Measurements from ENCODE around the gene HIF1A. TPM values are rescaled to one million over a fixed set of nuclear protein-coding genes. Genes with fewer than 3 reads are reported as not detected.
"Not testable (repeated sequence)": the region's sequence is repeated elsewhere in the genome, so short reads cannot be mapped to it uniquely, and the experiment has no call there.

The HIF1A gene
- total RNA-seq, 1 donor from 2014 or later = 660 TPM

DNA sequence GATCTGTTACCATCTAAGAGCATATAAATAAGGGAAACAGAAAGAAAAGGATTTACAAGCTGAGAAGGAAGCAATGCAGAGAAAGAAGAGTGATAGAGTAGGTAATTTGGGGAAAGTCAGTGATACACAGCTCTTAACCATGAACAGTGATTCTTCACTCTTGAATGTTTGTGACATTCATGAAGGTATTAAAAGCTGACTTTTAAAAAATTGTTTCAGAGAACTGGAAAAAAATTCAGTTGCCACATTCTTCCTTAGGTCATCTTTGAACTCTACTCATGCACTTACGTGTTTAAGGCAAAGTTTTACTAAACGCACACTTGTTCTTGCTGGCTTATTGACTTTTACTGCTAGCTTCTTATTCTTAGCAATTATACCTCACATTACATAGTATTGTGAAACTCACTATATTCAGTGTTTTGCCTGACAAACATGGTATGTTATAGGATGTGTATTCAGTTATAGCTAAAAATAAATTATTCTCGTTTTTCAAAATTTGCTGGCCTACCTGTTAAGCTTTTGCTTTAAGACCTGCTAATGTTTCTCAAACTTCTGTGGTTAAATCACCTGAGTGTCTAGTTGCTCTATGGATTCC, 10.9 kb downstream of the HIF1A start:
- no peaks in the 10 kb centered on the region for H3K27me3 Mint-ChIP-seq (ENCODE audit: low read depth)
- TF ChIP-seq, protein P1, sequence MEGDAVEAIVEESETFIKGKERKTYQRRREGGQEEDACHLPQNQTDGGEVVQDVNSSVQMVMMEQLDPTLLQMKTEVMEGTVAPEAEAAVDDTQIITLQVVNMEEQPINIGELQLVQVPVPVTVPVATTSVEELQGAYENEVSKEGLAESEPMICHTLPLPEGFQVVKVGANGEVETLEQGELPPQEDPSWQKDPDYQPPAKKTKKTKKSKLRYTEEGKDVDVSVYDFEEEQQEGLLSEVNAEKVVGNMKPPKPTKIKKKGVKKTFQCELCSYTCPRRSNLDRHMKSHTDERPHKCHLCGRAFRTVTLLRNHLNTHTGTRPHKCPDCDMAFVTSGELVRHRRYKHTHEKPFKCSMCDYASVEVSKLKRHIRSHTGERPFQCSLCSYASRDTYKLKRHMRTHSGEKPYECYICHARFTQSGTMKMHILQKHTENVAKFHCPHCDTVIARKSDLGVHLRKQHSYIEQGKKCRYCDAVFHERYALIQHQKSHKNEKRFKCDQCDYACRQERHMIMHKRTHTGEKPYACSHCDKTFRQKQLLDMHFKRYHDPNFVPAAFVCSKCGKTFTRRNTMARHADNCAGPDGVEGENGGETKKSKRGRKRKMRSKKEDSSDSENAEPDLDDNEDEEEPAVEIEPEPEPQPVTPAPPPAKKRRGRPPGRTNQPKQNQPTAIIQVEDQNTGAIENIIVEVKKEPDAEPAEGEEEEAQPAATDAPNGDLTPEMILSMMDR (IDR thresholded peaks at IDR 0.05) = no peak
- H3K27ac Mint-ChIP-seq (ENCODE audit: unreplicated experiment) = peak overlapping the region; percentile 71
- H3K4me3 Mint-ChIP-seq (ENCODE audit: unreplicated experiment) = peak overlapping the region; percentile 52
- H3K4me1 Mint-ChIP-seq (ENCODE audit: low read depth) = peaks cover 87% of the 10 kb centered on the region
- H3K36me3 Mint-ChIP-seq (ENCODE audit: low read depth) = peaks cover 4% of the 10 kb centered on the region
- H3K9me3 Mint-ChIP-seq (ENCODE audit: low read depth) = peaks cover 3% of the 10 kb centered on the region
- no peak for DNase-seq (ENCODE audit: low spot score)

DNA sequence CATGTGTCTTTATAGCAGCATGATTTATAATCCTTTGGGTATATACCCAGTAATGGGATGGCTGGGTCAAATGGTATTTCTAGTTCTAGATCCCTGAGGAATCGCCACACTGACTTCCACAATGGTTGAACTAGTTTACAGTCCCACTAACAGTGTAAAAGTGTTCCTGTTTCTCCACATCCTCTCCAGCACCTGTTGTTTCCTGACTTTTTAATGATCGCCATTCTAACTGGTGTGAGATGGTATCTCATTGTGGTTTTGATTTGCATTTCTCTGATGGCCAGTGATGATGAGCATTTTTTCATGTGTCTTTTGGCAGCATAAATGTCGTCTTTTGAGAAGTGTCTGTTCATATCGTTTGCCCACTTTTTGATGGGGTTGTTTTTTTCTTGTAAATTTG, 12.5 kb downstream of the HIF1A start:
- Mint-ChIP-seq H3K4me1 (ENCODE audit: low read depth) (peaks cover 90% of the 10 kb centered on the region), H3K27ac (ENCODE audit: unreplicated experiment) (peak overlapping the region; percentile 36)
- not testable (repeated sequence) for DNase-seq (ENCODE audit: low spot score); H3K36me3 Mint-ChIP-seq (ENCODE audit: low read depth); H3K9me3 Mint-ChIP-seq (ENCODE audit: low read depth); H3K27me3 Mint-ChIP-seq (ENCODE audit: low read depth); H3K4me3 Mint-ChIP-seq (ENCODE audit: unreplicated experiment)

DNA sequence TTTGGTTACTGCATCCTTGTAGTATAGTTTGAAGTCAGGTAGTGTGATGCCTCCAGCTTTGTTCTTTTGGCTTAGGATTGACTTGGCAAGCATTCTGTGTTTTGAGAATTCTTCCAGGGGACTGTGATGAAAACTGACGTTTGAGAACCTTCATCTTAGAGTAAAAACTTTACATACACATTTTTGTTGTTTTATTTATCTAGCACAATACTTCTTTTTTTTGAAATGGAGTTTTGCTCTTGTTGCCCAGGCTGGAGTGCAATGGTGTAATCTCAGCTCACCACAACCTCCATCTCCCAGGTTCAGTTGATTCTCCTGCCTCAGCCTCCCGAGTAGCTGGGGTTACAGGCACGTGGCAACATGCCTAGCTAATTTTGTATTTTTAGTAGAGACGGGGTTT, 13.4 kb downstream of the HIF1A start:
- not testable (repeated sequence) for H3K36me3 Mint-ChIP-seq (ENCODE audit: low read depth); H3K27me3 Mint-ChIP-seq (ENCODE audit: low read depth); H3K9me3 Mint-ChIP-seq (ENCODE audit: low read depth); DNase-seq (ENCODE audit: low spot score)
- Mint-ChIP-seq H3K4me3 (ENCODE audit: unreplicated experiment) (peak overlapping the region; percentile 31), H3K4me1 (ENCODE audit: low read depth) (peaks cover 90% of the 10 kb centered on the region), H3K27ac (ENCODE audit: unreplicated experiment) (peak overlapping the region; percentile 62)

DNA sequence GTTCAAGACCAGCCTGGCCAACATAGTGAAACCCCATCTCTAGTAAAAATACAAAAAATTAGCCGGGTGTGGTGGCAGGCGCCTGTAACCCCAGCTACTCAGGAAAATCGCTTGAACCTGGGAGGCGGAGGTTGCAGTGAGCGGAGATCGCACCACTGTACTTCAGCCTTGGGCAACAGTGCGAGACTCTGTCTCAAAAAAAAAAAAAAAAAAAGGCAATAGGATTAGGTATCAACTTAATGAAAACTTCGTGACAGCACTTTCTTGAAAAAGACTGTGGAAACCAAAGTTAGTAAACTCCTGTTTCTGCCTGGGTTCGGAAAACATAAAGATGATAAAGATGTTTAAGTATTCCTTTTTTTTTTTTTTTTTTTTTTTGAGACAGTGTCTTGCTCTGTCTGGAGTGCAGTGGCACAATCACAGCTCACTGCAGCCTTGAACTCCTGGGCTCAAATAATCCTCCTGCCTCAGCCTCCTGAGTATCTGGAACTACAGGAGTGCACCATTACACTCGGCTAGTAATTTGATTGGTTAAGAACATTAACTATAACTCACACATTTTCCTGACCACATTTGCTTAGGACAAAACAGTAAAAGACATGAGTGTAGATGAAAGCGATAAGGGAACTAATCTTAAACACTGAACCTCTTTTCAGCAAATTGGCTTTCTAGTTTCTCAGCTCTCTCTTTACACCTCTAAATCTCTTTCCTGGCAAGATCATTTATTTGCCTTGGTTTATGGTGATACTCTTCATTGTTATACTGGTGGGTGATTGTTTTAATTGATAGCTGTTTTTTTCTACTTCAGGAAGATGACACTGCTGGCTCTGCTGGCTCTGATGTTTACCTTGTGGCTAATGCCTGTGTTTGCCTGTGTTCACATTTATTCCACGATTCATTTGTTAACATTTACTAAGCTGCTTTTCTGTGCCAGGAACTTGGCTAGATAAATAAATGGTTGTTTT, 15.8 kb downstream of the HIF1A start:
- Mint-ChIP-seq H3K36me3 (ENCODE audit: low read depth) (peaks cover 4% of the 10 kb centered on the region), H3K27ac (ENCODE audit: unreplicated experiment) (peak overlapping the region; percentile 62), H3K4me1 (ENCODE audit: low read depth) (peaks cover 89% of the 10 kb centered on the region), H3K9me3 (ENCODE audit: low read depth) (peaks cover 3% of the 10 kb centered on the region), H3K27me3 (ENCODE audit: low read depth) (no peaks in the 10 kb centered on the region), H3K4me3 (ENCODE audit: unreplicated experiment) (no peak overlapping the region)
- DNase-seq (ENCODE audit: low spot score) = no peak
- TF ChIP-seq, protein P1 (IDR thresholded peaks at IDR 0.05) = no peak

GRCh38 chr14:61712137-61712536, 16.8 kb downstream of the HIF1A start:
- Mint-ChIP-seq H3K36me3 (ENCODE audit: low read depth) (peaks cover 4% of the 10 kb centered on the region), H3K27me3 (ENCODE audit: low read depth) (no peaks in the 10 kb centered on the region), H3K27ac (ENCODE audit: unreplicated experiment) (peak overlapping the region; percentile 62)

More at GRCh38 chr14:61712137-61712536, 16.8 kb downstream of the HIF1A start:
- Mint-ChIP-seq H3K9me3 (ENCODE audit: low read depth) (peaks cover 3% of the 10 kb centered on the region), H3K4me1 (ENCODE audit: low read depth) (peaks cover 89% of the 10 kb centered on the region), H3K4me3 (ENCODE audit: unreplicated experiment) (peak overlapping the region; percentile 1)
- DNase-seq (ENCODE audit: low spot score) = no peak
- TF ChIP-seq, protein P1 (IDR thresholded peaks at IDR 0.05) = no peak

All from chondrocyte (in vitro differentiated cells).